ELF-1 (cell line): Measurements from ENCODE around the gene ANKRD22.
"Not testable (repeated sequence)": the region's sequence is repeated elsewhere in the genome, so short reads cannot be mapped to it uniquely, and the experiment has no call there.

Experiments
- DNase-seq: peaks from one replicate; pipeline ENCODE4 v3.0.0-alpha.2; 2016; ENCODE audit warnings: low read depth, low spot score

Gene ANKRD22

DNA sequence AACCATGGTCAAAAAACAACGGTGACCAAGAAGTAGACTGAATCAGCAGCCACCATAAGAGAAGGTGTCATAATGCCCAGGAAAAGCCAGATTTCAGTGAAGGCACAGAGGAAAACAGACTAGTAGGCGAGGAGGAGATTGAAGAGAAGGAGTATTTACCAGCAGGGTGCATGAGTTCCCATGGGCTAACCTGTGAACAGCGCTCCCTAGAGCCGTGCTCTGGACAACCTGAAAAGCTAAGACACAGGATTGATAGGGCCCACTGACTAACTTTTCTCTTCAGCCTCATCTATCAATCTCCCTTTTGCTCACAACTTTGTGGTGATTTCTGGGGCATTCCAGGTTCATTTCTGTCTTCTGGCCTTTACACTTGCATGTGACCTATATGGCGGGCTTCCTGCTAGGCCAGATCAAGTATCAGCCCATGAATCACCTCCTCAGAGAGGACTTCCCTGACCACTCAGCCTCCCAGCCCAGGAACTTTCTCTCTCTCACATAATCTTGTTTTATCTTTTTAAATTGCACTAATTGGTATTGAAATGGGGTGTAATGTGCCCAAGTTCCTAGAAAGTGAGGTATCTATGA is 12.8 kb downstream of the ANKRD22 start:
- DNase-seq = no peak

DNA sequence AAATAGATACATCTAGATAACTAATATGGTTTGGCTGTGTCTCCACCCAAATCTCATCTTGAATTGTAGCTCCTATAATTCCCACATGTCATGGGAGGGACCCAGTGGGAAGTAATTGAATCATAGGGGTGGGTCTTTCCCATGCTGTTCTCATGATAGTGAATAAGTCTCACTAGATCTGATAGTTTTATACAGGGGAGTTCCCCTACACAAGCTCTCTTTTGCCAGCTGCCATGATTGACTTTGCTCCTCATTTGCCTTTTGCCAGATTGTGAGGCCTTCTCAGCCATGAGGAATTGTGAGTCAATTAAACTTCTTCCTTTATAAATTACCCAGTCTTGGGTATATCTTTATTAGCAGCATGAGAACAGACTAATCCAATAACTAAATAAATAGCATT is 14.0 kb downstream of the ANKRD22 start:
- not testable (repeated sequence) for DNase-seq

DNA sequence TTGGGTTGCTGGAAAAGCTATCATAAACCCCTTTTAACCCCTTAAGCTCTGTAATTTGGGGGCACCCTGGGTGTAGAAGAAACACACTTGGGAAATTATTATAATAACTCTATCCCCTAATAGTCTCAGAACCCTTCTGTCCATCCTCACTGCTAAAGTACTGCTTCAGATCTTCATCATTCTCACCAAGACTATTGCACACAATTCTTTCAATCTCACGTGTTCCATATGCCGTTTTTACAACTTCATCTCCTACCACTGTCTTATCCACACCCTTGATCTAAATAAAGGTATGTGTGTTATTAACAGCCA is 15.8 kb downstream of the ANKRD22 start:
- no peak for DNase-seq

DNA sequence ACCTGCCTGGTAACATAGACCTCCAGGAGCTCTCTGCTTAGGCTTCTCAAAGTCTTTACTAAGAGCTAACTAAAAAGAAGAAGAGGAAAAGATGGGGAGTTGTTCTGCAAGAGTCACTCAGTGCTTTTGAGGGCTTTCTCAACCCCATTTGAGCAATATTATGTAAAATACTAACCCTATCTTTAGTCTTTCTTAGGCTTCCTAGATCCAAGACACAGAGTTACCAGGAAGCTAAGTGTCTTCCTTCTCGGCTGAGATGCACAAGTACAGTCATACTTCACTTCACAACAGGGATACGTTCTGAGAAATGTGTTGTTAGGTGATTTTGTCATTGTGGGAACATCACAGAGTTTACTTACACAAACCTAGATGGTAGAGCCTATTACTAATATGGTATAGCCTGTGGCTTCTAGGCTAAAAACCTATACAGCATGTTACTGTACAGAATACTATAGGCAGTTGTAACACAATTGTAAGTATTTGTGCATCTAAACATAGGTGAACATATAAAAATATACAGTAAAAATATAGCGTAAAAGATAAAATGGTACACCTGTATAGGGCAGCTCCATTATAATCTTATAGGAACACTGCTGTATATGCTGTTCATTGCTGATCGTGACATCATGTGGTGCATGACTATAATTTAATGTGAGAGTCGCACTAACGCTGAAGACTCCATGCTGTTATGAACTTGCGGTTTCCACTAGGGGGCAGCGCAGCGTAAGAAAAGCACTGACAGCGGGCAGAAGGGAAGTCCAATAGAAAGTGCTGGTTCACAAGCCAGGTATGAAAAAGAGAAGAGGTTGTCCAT is 16.3 kb downstream of the ANKRD22 start:
- DNase-seq = peak; percentile 52

DNA sequence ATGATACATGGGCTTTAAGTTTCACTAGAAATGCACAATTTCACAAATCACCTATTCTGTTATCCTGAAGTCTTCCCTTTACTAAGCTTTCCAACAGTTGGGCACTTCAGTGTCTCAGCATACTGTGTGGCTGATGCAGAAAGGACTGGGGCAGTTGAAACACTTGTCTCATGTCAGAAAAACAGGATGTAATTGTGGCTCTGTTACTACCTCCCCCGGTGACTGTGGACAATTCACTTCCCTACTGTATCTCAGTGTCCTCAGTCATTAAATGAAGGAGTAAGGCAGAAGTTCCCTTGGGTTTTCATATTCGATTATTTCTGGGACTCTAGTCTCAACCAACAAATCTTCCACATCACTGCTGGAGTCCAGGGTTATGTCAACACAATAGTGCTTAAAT is 17.9 kb downstream of the ANKRD22 start:
- no peak for DNase-seq

DNA sequence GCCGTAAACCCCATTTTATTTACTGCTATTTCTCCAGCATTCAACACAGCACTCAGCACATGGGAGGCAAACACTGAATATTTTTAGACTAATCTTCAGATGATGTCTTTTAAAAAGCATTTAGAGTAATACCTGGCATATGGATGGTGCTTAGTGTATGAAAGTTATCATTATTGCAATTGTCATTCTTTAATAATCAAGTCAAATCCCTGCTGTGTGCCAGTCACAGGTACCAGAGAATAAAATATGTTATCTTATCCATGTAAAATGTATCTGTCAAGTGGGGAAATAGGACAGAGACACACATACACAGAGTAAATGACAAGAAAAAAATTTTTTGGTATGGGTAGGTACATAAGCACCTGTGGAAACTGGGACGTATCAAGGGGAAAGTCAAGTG is 18.5 kb downstream of the ANKRD22 start:
- DNase-seq = no peak

DNA sequence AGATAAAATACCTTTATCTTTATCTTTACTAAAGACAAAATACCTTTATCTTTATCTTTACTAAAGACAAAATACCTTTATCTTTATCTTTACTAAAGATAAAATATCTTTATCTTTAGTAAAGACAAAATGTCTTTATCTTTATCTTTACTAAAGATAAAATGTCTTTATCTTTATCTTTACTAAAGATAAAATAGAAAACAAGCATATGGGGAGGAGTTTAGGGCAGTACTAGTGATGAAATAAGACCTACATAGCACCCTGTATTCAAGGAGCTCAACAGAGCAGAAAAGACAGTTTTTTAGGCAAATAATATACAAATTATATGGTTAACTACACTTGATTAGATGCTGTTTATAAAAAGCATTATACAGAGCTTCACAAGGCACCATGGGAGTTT is 19.3 kb downstream of the ANKRD22 start:
- no peak for DNase-seq

DNA sequence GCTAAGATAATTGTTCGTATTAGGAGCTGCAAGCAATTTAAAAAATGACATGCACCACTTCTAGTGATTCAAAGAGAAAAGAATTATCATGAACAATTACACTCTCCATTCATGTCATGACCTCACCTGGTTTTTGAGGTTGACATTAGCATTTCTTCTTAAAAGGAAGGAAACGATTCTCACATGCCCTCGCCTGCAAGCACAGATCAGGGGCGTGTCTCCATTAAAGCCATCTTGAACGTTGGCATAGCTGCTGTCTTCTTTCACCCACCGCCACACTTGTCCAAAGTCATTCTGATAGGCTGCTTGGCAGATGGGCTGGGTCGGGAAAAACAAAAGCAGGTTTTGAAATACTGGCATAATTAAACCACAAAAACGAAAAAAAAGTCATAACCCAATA is 19.9 kb downstream of the ANKRD22 start:
- DNase-seq = no peak

DNA sequence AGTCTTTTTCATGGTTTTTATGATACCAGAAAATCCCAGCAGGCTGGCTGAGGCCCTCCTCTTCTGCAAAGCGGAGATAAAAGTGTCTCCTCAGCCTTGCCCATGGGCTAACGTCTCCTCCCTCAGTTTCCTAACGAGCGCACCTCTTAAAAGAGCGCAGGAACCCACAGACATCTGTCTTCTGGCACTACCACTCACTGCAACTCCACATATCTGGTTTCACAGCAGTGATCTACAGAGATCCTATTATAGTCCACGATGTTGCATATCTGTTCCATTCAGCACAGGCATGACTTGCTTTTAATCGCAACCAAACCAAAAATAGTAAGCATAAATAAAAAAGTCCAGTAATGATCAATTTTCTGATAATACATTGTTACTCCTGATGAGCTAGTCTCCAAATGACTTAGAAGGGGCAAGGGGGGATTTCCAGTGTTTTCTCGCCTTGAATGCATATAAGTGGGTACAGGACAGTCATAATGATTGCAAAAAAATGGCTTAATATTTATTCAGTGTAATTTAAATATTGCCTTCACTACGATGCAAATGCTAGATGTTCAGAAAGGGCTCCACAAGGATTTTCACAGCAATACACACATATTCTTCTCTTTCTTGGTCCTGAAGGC is 20.9 kb downstream of the ANKRD22 start:
- no peak for DNase-seq

DNA sequence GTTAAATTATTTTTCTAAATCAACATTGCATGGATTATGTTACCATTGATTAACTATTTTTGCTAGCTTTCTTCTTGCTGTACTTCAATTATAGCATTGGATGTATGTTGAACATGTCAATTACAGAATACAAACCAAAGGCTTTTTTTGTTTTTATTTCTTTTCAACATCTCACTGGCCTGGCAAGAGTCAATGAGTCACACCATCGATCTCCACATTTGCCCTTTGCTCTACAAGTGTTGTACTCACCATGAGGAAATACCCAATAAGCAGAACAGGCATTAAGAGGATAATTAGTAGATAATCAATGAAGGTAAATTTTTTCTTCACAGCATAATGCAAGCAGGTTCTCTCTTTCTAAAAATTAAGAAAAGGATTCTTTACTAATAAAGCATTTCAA is 23.3 kb downstream of the ANKRD22 start:
- DNase-seq = no peak

DNA sequence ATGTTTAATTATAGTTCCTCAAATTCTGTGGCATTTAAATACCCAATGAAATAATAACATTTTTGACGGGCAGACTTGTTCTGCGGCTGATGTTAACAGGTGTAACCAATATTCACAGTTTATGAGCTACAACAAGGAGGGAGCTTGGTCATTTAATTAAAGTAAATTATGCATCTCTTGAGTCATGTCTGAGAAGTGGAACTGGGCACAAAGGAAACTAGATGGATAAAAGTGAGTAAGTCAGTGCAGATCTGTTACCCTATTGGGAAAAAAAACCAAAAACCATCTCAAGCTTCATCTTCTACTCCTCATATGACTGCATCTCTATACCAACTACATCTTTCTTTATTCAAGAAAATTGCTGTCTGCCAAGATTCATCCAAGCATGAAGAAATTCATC is 24.0 kb downstream of the ANKRD22 start:
- DNase-seq = no peak

DNA sequence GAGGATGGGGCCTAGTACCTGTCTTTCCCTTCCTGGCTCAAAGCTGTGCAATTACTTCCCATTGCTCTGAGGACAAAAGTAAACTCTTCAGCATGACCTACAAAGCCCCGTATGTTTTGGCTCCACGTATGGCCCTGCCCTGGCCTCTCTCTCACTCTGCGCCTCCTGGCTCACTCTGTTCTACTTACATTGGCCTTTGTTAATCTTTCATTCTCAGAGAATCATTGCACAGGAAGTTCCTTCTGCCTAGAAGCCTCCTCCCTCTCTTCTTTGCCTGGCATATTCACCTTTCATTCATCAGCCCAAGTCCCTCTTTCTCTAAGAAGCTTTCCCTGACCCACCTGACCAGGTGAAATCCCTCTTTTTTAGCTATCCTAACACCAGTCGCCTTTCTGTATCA is 25.3 kb downstream of the ANKRD22 start:
- DNase-seq = no peak

DNA sequence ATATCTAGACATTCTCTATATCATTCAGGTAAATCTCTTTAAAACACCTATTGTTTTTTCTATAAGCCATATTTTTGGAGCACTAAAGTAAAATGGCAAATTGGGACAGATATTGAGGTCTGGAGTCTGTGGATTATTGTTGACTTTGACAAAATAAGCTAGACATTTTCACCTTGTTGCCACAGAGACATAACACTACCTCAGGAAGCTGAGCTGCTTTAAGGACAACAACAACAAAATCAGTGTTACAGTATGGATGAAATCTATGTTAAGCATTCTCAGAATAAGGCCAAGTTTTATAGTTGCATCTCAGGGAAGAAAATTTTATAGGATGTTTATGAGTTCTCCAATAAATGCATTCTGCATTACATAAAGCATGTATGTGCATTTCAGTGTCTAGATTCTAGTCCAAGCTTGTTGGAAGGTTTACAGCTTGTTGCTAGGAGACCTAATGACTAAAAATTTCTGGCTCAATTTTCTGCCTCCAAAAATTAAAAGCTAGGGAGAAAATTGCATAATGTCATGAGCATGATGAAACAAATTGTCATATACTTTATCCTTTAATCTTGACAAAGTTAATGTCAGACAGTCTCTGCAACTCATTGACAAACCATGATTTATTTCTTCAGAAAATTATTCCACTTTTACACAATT is 30.8 kb downstream of the ANKRD22 start:
- DNase-seq = no peak

DNA sequence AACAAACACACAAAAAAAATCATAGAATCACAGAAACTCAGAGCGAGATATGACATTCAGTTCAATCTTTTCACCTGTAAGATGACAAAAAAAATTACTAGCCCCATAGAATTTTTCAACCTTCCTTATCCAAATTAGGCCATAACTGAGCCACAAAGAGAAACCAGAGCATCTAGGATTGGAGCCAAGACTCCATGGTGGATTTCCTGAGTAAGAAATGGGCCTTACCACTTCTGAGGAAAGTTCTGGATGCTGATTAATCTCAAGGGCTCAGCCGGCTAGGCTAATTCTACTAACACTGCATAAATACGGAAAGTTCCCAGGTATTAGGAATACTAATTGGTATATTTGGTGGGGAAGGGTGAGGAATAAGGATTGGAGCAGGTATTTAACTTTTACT is 32.4 kb downstream of the ANKRD22 start:
- DNase-seq = no peak

DNA sequence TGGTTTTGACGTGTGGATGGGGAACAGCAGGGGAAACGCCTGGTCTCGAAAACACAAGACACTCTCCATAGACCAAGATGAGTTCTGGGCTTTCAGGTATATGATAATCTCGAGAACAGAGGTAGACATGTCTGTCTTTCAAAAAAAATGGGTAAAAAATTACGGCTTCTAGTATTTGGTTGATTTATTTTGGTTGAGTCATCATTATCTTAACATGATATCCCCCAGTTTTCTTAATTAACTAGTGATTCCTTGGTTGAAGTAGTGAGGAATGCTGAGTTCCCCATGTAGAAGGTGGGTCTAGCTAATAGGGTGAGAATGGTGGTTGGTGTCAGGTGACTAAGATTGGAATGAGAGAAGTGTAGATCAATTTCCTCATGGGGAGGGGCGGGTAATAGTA is 38.4 kb downstream of the ANKRD22 start:
- no peak for DNase-seq

DNA sequence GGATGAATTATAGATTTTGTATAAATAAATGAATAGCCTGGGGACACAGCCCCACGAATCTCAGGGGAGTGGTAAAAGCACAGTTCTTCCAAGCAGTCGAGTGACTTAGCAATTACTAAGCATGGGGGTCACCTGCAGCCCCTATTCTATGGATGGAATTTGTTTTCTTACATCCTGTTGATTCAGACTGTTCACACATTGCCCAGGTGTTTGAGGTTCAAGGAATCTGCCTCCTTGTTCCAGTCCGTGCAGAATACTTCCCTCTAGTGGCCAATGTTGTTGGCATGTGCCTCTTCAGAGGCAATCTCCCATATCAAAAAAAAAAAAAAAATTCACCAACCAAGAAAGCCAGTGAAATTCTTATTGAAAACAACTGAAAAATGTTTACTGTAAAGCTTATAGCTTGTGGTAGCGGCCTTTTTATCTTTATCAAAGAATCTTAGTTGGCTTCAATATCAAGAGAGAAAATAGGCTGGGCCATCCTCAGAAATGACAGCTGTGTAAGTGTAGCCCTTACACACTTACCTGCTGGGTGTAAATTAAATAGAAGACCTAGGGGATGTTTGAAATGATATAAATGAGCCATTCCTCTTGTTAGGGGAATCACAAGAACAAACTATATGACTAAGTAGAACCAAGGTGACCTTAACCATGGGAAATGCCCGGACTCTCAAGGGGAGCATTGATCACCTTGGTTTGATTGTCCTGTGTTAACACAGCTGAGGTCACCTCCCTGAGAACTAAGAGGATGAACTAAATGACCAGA is 41.3 kb downstream of the ANKRD22 start:
- DNase-seq = peak; percentile 35

DNA sequence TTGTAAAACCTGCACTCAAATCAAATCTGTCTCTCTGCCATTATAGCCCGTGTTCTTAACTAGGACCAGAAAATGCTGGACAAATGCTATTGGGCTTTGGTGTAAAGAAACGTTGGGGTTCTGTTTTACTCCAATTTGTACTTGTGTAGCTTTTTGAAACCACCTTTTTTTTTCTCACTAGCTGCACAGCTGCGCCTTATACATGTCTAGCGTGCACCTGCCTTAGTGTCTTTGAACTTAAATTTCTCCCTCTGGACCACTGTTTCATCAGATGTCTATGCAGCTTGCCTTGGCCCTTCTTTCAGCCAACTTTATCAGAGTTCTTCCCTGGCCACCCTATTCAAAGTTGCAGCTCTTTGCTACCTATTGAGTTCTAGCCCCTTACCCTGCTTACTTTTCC is 42.0 kb downstream of the ANKRD22 start:
- DNase-seq = no peak

DNA sequence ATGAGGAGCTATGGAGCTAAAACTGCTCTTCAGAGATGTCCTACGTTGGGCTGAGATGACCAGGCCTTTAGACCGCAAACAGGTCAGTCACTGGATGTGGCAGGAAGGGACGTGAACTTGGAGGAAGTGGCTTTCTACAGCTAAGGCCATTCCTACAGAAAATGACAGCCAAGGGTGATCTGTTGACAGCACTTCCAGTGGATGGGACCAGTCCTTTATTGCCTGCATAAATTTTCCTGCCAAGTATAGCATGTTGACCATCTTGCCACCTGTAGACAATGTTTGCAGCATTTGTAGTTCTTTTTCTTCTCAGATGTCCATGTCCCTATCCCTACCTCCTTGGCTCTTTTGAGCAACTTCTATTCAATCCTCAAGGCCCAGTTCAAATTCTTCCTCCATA is 45.7 kb downstream of the ANKRD22 start:
- no peak for DNase-seq

DNA sequence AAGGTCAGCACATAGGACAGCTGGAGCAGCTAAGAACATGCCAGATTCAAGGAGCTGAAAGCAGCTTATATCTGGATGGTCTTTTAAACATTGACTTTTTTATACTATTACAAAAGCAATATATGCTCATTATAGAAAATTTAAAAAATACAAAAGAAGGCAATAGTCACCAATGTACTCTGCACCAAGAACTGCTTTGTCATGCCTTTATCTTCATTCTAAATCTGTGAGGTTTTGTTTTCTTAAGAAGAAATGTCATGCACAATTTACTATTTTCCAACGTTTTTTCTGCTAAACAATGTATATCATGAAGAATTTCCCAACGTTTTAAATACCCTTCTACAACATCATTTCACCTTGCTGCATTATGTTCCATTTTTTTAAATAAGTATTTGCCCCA is 46.3 kb downstream of the ANKRD22 start:
- no peak for DNase-seq

DNA sequence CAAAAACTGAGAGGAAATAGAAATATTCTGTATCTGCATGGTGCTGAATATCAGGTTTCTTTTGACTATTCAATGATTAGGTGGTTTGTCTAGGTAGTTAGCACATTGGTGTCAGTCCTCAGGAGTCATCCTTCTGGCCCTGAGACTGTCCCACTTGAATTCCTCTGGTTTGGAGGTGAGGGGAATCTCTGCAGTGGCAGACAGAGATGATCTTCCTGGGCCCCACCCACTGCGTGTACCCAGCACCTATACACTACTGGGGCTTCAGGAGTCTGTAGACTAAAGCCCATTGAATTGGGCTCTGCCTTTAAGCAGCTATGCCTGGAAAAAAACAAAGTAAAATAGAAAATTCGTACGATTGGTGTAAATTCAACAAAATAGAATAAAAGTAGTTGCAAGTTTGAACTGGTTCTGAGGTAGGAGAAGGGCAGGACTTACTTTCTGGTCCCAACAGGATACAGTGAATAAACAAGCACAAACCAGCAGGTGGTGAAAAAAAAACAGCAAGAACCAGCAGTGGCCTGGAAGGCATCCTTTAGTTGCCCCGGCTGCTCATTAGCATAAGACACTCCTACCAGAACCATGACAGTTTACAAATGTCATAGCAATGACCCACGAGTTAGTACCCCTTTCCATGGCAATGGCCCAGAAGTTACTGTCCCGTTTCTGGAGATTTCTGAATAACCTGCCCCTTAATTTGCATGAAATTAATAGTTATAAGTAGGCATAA is 47.4 kb downstream of the ANKRD22 start:
- peak; percentile 37 for DNase-seq

DNA sequence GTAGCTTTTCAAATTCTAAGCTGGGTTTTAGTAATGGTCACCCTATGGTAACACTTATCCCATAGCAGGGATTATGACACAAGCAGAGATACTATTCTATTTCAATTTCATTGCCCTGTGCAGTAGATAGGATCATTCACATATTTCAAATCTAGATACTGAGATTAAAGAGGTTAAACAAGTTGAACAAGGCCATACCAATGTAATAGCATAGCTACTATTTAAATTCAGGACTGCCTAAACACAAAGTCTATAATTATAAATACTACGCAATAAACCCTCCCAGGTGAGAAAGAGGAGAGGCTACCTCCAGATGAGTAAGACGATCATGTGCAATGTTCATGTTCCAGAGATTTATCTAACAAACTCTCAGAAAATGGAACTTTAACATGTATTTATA is 48.0 kb downstream of the ANKRD22 start:
- DNase-seq = no peak
